Caco-2 (cell line): ENCODE measurements around the gene FGF22. TPM values are rescaled to one million over a fixed set of nuclear protein-coding genes. Genes with fewer than 3 reads are reported as not detected.

Source experiments
- BruUV-seq: library from RNA; stranded (reverse); fragments of 400-500 nt; replicated peaks from 2 replicates; lab custom pipeline; 2021; lab: Mats Ljungman, UMichigan
- CTCF ChIA-PET: fragments of 300-600 bp; sonication (Branson Sonifier 250); formaldehyde crosslinking; loops from one replicate; lab custom pipeline; 2022; ENCODE audit warnings: antibody characterized with exemption; lab: Charles Lee
- POLR2A ChIA-PET: fragments of 300-600 bp; sonication (Branson Sonifier 250); formaldehyde crosslinking; loops from one replicate; lab custom pipeline; 2022; ENCODE audit warnings: antibody characterized with exemption; lab: Charles Lee
- DNase-seq, 2 experiments: peaks; one replicate each; pipeline versions ENCODE4 v3.0.0 to v3.0.0-alpha.2; 2020 to 2022
- H3K27me3 ChIP-seq: replicated peaks from 2 replicates; pipeline ENCODE4 v1.6.0; 2011; ENCODE audit warnings: low read length; ENCODE audit not compliant: control insufficient read depth, insufficient read depth
- H3K36me3 ChIP-seq: 2 replicates; pipeline ENCODE4 v1.5.1; 2011; ENCODE audit warnings: low read length; ENCODE audit not compliant: control insufficient read depth, insufficient read depth
- H3K4me1 ChIP-seq: fragments of 250-450 bp; sonication (Bioruptor Pico); 2 replicates; pipeline ENCODE4 v1.5.1; 2020; ENCODE audit warnings: mild to moderate bottlenecking
- H3K4me3 ChIP-seq: 2 replicates; pipeline ENCODE4 v1.5.1; 2011; ENCODE audit warnings: low read depth, mild to moderate bottlenecking, control low read depth, low read length
- H3K9me3 ChIP-seq: fragments of 250-450 bp; sonication (Bioruptor Pico); 2 replicates; pipeline ENCODE4 v1.5.1; 2020; ENCODE audit warnings: mild to moderate bottlenecking, moderate library complexity
- H3K27ac Mint-ChIP-seq: one replicate; pipeline ENCODE4 v1.8.0; 2022; ENCODE audit warnings: mixed read lengths; ENCODE audit not compliant: unreplicated experiment
- H3K27me3 Mint-ChIP-seq: one replicate; pipeline ENCODE4 v1.8.0; 2022; ENCODE audit warnings: mixed read lengths; ENCODE audit not compliant: insufficient read depth, unreplicated experiment
- H3K36me3 Mint-ChIP-seq: one replicate; pipeline ENCODE4 v1.8.0; 2022; ENCODE audit warnings: mild to moderate bottlenecking, mixed read lengths; ENCODE audit not compliant: insufficient read depth, unreplicated experiment
- H3K4me1 Mint-ChIP-seq: one replicate; pipeline ENCODE4 v1.8.0; 2022; ENCODE audit warnings: low read depth, mixed read lengths; ENCODE audit not compliant: unreplicated experiment
- H3K4me3 Mint-ChIP-seq: one replicate; pipeline ENCODE4 v1.8.0; 2022; ENCODE audit warnings: mild to moderate bottlenecking, moderate library complexity, mixed read lengths; ENCODE audit not compliant: unreplicated experiment
- H3K9me3 Mint-ChIP-seq: one replicate; pipeline ENCODE4 v1.8.0; 2022; ENCODE audit warnings: mixed read lengths; ENCODE audit not compliant: unreplicated experiment
- CTCF ChIP-seq, 2 experiments: fragments of 200-600 bp in 1 of 2; IDR thresholded peaks; 1 replicate in 1 of 2; 2 replicates in 1 of 2; pipeline versions ENCODE4 v1.5.1 to v1.8.0; 2011 to 2022; ENCODE audit warnings: antibody characterized with exemption in 1 of 2, control low read depth in 1 of 2, inconsistent platforms in 1 of 2, low read depth in 1 of 2, low read length in 1 of 2, mild to moderate bottlenecking in 1 of 2, moderate library complexity in 1 of 2; ENCODE audit not compliant: insufficient read depth in 1 of 2, severe bottlenecking in 1 of 2, unreplicated experiment in 1 of 2
- intact Hi-C: fragments of 100-400 bp; cut with micrococcal nuclease; formaldehyde crosslinking; loops from one replicate; pipeline ENCODE4 v1.10.0; 2022; ENCODE audit not compliant: unreplicated experiment
- total RNA-seq: library from RNA; stranded (reverse); gene quantifications from 2 replicates; pipeline ENCODE4 v1.2.3, GENCODE V29; 2022

The FGF22 gene
- total RNA-seq, 1 experiment from 2014 or later, result 0.68 TPM

GRCh38 chr19:650121-650520, 10.4 kb downstream of the FGF22 start:
- TF ChIP-seq CTCF (IDR thresholded peaks at IDR 0.05; ENCODE audit: insufficient read depth in 1 of 2, low read depth in 1 of 2, low read length in 1 of 2, severe bottlenecking in 1 of 2, unreplicated experiment in 1 of 2), result no peak
- intact Hi-C loops, result no loop called here
- ChIA-PET POLR2A (no interaction called here), CTCF (no interaction called here)
- no peak overlapping the region for H3K4me3 Mint-ChIP-seq
- Histone ChIP-seq H3K4me1 (no peaks in the 10 kb centered on the region), H3K9me3 (no peaks in the 10 kb centered on the region), H3K27me3 (no peaks in the 10 kb centered on the region), H3K4me3 (no peak overlapping the region), H3K36me3 (peaks cover 1% of the 10 kb centered on the region; the same call in 1 of the 2 replicates)
- no peaks in the 10 kb centered on the region for H3K4me1 Mint-ChIP-seq
- no peaks in the 10 kb centered on the region for H3K9me3 Mint-ChIP-seq
- H3K36me3 Mint-ChIP-seq, result peaks cover 57% of the 10 kb centered on the region
- no peaks in the 10 kb centered on the region for H3K27me3 Mint-ChIP-seq
- BruUV-seq, result no TSS peak
- H3K27ac Mint-ChIP-seq, result no peak overlapping the region
- no peak for DNase-seq

- no peak overlapping the region for H3K27ac Mint-ChIP-seq
- DNase-seq, result no peak
- ChIA-PET CTCF (no interaction called here), POLR2A (no interaction called here)
- intact Hi-C loops, result no loop called here
- Histone ChIP-seq H3K36me3 (peaks cover 1% of the 10 kb centered on the region; the same call in 1 of the 2 replicates), H3K4me3 (no peak overlapping the region), H3K9me3 (no peaks in the 10 kb centered on the region), H3K27me3 (no peaks in the 10 kb centered on the region), H3K4me1 (no peaks in the 10 kb centered on the region)
- H3K36me3 Mint-ChIP-seq, result peaks cover 57% of the 10 kb centered on the region
- BruUV-seq, result no TSS peak
- no peaks in the 10 kb centered on the region for H3K27me3 Mint-ChIP-seq
- no peaks in the 10 kb centered on the region for H3K4me1 Mint-ChIP-seq
- no peak for TF ChIP-seq CTCF (IDR thresholded peaks at IDR 0.05; ENCODE audit: insufficient read depth in 1 of 2, low read depth in 1 of 2, low read length in 1 of 2, severe bottlenecking in 1 of 2, unreplicated experiment in 1 of 2)
- no peak overlapping the region for H3K4me3 Mint-ChIP-seq
- no peaks in the 10 kb centered on the region for H3K9me3 Mint-ChIP-seq
Measured at GRCh38 chr19:651114-651818, 11.6 kb downstream of the FGF22 start.

- no peak for TF ChIP-seq CTCF (IDR thresholded peaks at IDR 0.05; ENCODE audit: insufficient read depth in 1 of 2, low read depth in 1 of 2, low read length in 1 of 2, severe bottlenecking in 1 of 2, unreplicated experiment in 1 of 2)
- H3K36me3 Mint-ChIP-seq, result peaks cover 60% of the 10 kb centered on the region
- no peaks in the 10 kb centered on the region for H3K4me1 ChIP-seq
- H3K36me3 ChIP-seq, result peaks cover 1% of the 10 kb centered on the region; the same call in 1 of the 2 replicates
- H3K9me3 Mint-ChIP-seq, result no peaks in the 10 kb centered on the region
- no peaks in the 10 kb centered on the region for H3K4me1 Mint-ChIP-seq
- DNase-seq, result no peak
- H3K4me3 Mint-ChIP-seq, result no peak overlapping the region
- H3K9me3 ChIP-seq, result no peaks in the 10 kb centered on the region
- BruUV-seq, result no TSS peak
- H3K27me3 ChIP-seq, result no peaks in the 10 kb centered on the region
- no peak overlapping the region for H3K27ac Mint-ChIP-seq
- intact Hi-C loops, result no loop called here
- POLR2A ChIA-PET, result no interaction called here
- CTCF ChIA-PET, result no interaction called here
- H3K27me3 Mint-ChIP-seq, result no peaks in the 10 kb centered on the region
- no peak overlapping the region for H3K4me3 ChIP-seq
Measured at GRCh38 chr19:651991-652390, 12.3 kb downstream of the FGF22 start.
